Skeletal muscle satellite cell (primary cell): Measurements from ENCODE around the gene HEBP2.

ENCODE experiments used
- H3K27me3 ChIP-seq: 2 replicates; pipeline ENCODE4 v1.7.0; 2013; ENCODE audit warnings: low read length; ENCODE audit not compliant: control insufficient read depth, insufficient read depth
- H3K36me3 ChIP-seq: 2 replicates; pipeline ENCODE4 v1.7.0; 2013; ENCODE audit warnings: mild to moderate bottlenecking, control low read depth, low read length; ENCODE audit not compliant: insufficient read depth
- H3K4me1 ChIP-seq: 2 replicates; pipeline ENCODE4 v1.7.0; 2013; ENCODE audit warnings: low read length; ENCODE audit not compliant: control insufficient read depth, insufficient read depth
- H3K4me2 ChIP-seq: 2 replicates; pipeline ENCODE4 v1.7.0; 2013; ENCODE audit warnings: mild to moderate bottlenecking, low read length
- H3K4me3 ChIP-seq: 2 replicates; pipeline ENCODE4 v1.7.0; 2013; ENCODE audit warnings: low read length
- H3K9ac ChIP-seq: 2 replicates; pipeline ENCODE4 v1.7.0; 2013; ENCODE audit warnings: mild to moderate bottlenecking, low read depth, low read length, moderate library complexity
- H3K9me3 ChIP-seq: replicated peaks from 2 replicates; pipeline ENCODE4 v1.7.0; 2013; ENCODE audit warnings: mild to moderate bottlenecking, control low read depth, low read length

The HEBP2 gene

GRCh38 chr6:138428944-138429598, 25.0 kb downstream of the HEBP2 start:
- H3K4me1 ChIP-seq: no peaks in the 10 kb centered on the region
- H3K9ac ChIP-seq: no peak overlapping the region
- peaks cover 4% of the 10 kb centered on the region for H3K36me3 ChIP-seq
- no peaks in the 10 kb centered on the region for H3K9me3 ChIP-seq
- H3K4me2 ChIP-seq: no peak overlapping the region
- no peak overlapping the region for H3K4me3 ChIP-seq
- no peaks in the 10 kb centered on the region for H3K27me3 ChIP-seq

- H3K27me3 ChIP-seq: no peaks in the 10 kb centered on the region
- no peaks in the 10 kb centered on the region for H3K9me3 ChIP-seq
- H3K36me3 ChIP-seq: peaks cover 4% of the 10 kb centered on the region
- no peak overlapping the region for H3K4me2 ChIP-seq
- no peaks in the 10 kb centered on the region for H3K4me1 ChIP-seq
- no peak overlapping the region for H3K9ac ChIP-seq
- H3K4me3 ChIP-seq: no peak overlapping the region
Observed at GRCh38 chr6:138429761-138430160, 25.7 kb downstream of the HEBP2 start.

- Histone ChIP-seq H3K9ac (no peak overlapping the region), H3K27me3 (no peaks in the 10 kb centered on the region), H3K4me3 (no peak overlapping the region), H3K36me3 (peaks cover 4% of the 10 kb centered on the region), H3K4me1 (no peaks in the 10 kb centered on the region), H3K4me2 (no peak overlapping the region), H3K9me3 (no peaks in the 10 kb centered on the region)
Observed at GRCh38 chr6:138430361-138431145, 26.5 kb downstream of the HEBP2 start.

DNA sequence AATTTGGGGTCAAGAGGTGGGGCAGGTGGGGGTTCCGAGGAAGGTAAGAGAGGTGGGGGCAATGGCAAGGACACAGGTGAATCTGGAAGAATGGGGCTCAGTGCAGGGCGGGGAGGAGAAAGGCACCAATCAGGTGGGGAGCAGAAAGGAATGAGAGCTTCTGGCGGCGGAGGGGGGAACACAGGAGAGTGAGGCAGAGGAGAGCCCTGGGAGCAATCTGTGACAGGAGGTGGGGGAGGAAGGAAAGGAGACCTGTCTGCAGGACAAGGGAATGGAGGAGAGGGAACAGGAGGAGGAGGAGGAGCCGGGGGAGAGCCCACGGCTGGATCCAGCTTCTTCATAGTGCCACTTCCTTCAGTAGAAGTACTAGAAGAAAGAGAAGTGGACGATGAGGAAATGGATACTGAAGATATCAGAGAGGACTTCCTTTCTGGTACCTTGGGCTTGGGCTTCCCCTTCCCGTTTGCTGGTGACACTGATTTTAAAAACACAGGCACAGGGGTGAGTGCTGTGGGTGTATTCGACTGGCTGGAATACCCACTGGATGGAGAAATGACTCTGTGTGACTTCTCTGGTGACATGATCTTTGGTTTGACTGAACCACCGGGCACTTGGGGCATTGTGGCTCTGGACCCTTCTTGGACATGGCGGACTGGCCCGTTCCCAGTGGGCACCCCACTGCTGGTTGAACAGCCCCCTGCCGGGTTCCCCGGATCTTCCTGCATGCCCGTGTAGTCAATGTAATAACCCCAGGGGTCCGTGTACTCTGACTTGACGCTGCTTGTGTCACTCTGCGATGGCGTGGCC, 27.4 kb downstream of the HEBP2 start:
- H3K4me1 ChIP-seq: no peaks in the 10 kb centered on the region
- no peak overlapping the region for H3K4me2 ChIP-seq
- no peak overlapping the region for H3K9ac ChIP-seq
- peaks cover 2% of the 10 kb centered on the region for H3K36me3 ChIP-seq
- H3K9me3 ChIP-seq: no peaks in the 10 kb centered on the region
- H3K4me3 ChIP-seq: no peak overlapping the region
- H3K27me3 ChIP-seq: no peaks in the 10 kb centered on the region

DNA sequence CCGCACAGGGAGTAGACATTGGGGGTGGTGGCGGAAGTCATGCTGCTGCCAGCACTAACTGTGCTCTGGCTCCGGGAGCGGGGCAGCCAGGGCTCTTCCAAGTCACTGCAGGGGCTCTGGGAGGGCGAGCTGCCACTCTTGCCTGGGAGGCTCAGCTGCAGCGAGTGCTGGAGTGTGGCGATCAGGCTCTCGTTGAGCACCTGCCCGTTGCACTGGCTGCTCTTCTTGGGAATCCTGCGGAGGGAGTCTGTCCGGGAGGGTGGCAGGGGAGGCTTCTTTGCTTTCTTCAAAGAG, 28.0 kb downstream of the HEBP2 start:
- no peak overlapping the region for H3K9ac ChIP-seq

DNA sequence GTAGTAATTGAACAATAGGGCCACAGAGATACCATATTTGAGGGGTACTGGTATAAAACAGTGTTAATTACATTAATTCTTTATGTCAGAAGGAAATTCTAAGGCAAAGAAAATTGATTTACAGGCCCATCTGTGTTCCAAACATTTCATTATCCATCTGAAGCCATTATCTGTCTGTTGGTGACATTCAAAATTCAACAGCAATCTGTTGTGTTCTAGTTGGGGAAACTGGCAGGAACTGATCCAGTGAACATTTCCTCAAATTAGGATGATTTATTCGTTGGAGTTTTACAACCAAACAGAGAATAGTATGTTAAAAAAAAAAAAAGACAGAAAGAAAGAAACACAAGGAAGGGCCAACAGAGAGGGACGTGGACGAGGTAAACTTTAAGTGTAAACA, 30.1 kb downstream of the HEBP2 start:
- H3K4me2 ChIP-seq: no peak overlapping the region
- no peaks in the 10 kb centered on the region for H3K9me3 ChIP-seq
- no peaks in the 10 kb centered on the region for H3K4me1 ChIP-seq
- no peak overlapping the region for H3K9ac ChIP-seq
- H3K36me3 ChIP-seq: no peaks in the 10 kb centered on the region
- no peaks in the 10 kb centered on the region for H3K27me3 ChIP-seq
- H3K4me3 ChIP-seq: no peak overlapping the region

More for the DNA sequence above, 28.0 kb downstream of the HEBP2 start:
- Histone ChIP-seq H3K9me3 (no peaks in the 10 kb centered on the region), H3K4me2 (no peak overlapping the region), H3K4me1 (no peaks in the 10 kb centered on the region), H3K4me3 (no peak overlapping the region), H3K27me3 (no peaks in the 10 kb centered on the region), H3K36me3 (no peaks in the 10 kb centered on the region)

- H3K4me1 ChIP-seq: no peaks in the 10 kb centered on the region
- no peaks in the 10 kb centered on the region for H3K27me3 ChIP-seq
- H3K9me3 ChIP-seq: no peaks in the 10 kb centered on the region
- no peaks in the 10 kb centered on the region for H3K36me3 ChIP-seq
- H3K4me3 ChIP-seq: no peak overlapping the region
- H3K9ac ChIP-seq: no peak overlapping the region
- H3K4me2 ChIP-seq: no peak overlapping the region
Observed at GRCh38 chr6:138434925-138435324, 30.9 kb downstream of the HEBP2 start.

- H3K4me3 ChIP-seq: no peak overlapping the region
- H3K4me2 ChIP-seq: no peak overlapping the region
- no peaks in the 10 kb centered on the region for H3K9me3 ChIP-seq
- no peaks in the 10 kb centered on the region for H3K27me3 ChIP-seq
- H3K36me3 ChIP-seq: no peaks in the 10 kb centered on the region
- no peak overlapping the region for H3K9ac ChIP-seq
- no peaks in the 10 kb centered on the region for H3K4me1 ChIP-seq
Observed at GRCh38 chr6:138439546-138439945, 35.5 kb downstream of the HEBP2 start.

DNA sequence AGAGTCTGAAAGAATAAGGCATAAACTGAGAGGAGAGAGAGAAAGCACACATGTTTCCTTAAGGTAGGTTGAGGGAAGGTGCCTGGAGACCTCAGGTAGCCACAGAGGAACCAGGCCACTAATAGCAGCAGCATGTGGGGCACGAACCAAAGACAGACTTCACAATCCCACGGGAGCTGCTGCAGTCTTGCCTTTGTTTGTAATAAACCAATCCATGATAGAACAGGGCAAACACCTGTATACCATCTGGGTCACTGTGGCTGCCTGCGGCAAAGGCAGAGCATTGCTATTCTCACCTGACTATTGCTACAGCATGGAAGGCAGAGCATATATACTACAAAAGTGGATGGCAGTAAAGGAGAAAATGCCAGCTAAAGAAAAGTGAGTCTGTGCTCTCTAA, 36.3 kb downstream of the HEBP2 start:
- no peak overlapping the region for H3K4me3 ChIP-seq
- H3K9me3 ChIP-seq: no peaks in the 10 kb centered on the region
- no peaks in the 10 kb centered on the region for H3K36me3 ChIP-seq
- no peaks in the 10 kb centered on the region for H3K27me3 ChIP-seq
- H3K4me1 ChIP-seq: no peaks in the 10 kb centered on the region
- no peak overlapping the region for H3K4me2 ChIP-seq
- no peak overlapping the region for H3K9ac ChIP-seq

GRCh38 chr6:138440758-138441357, 36.8 kb downstream of the HEBP2 start:
- Histone ChIP-seq H3K9me3 (no peaks in the 10 kb centered on the region), H3K27me3 (no peaks in the 10 kb centered on the region), H3K9ac (no peak overlapping the region), H3K4me3 (no peak overlapping the region), H3K36me3 (no peaks in the 10 kb centered on the region), H3K4me2 (no peak overlapping the region), H3K4me1 (no peaks in the 10 kb centered on the region)

DNA sequence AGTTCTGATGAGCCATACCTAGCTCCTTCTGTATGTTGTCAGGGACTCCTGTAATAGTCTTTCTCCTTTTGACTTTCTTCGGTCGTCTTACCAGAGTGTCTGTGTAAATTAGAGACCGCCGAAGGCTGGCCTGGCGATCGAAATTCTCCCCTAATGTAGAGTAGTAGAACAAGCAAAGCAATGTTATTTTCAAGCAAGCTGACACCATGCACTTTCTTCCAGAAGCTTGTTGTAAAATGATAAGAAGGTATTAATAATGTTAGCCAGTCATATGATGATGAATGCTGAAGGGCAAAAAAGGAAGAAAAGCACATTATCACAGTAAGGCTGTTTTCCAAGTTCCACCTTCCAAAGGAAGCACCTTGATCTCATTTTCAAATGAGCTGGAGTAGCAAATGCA, 37.9 kb downstream of the HEBP2 start:
- Histone ChIP-seq H3K4me1 (no peaks in the 10 kb centered on the region), H3K4me2 (no peak overlapping the region), H3K9me3 (no peaks in the 10 kb centered on the region), H3K36me3 (no peaks in the 10 kb centered on the region), H3K4me3 (no peak overlapping the region), H3K27me3 (no peaks in the 10 kb centered on the region), H3K9ac (no peak overlapping the region)
